Activated T-helper 1 cell treated with anti-CD3 and anti-CD28 coated beads, Interleukin-12 subunit alpha, Interleukin-12 subunit beta, Interleukin-2, Interleukin-4 antibody, amounts not matched to agents 30 ng/mL and 10 ng/mL and 1 ng/mL, durations not matched to agents 14 hours and 24 hours and 36 hours (primary cell): ENCODE measurements around the gene CHRNB2. TPM values are rescaled to one million over a fixed set of nuclear protein-coding genes. Genes with fewer than 3 reads are reported as not detected.

Experiments used
- DNase-seq: peaks from one replicate; pipeline ENCODE4 v3.0.0; 2021; ENCODE audit warnings: low spot score
- H3K27ac Mint-ChIP-seq: one replicate; pipeline ENCODE4 v1.8.0; 2021; ENCODE audit warnings: mild to moderate bottlenecking, mixed read lengths
- H3K27me3 Mint-ChIP-seq: one replicate; pipeline ENCODE4 v1.8.0; 2022; ENCODE audit warnings: mild to moderate bottlenecking, moderate library complexity, mixed read lengths; ENCODE audit not compliant: insufficient read depth
- H3K36me3 Mint-ChIP-seq: one replicate; pipeline ENCODE4 v1.8.0; 2021; ENCODE audit warnings: low read depth, mixed read lengths
- H3K4me1 Mint-ChIP-seq: one replicate; pipeline ENCODE4 v1.8.0; 2021; ENCODE audit warnings: low read depth, mixed read lengths
- H3K4me3 Mint-ChIP-seq: one replicate; pipeline ENCODE4 v1.8.0; 2021; ENCODE audit warnings: mild to moderate bottlenecking, moderate library complexity, mixed read lengths
- H3K9me3 Mint-ChIP-seq: one replicate; pipeline ENCODE4 v1.8.0; 2021; ENCODE audit warnings: mixed read lengths
- intact Hi-C: fragments of 100-400 bp; cut with micrococcal nuclease; formaldehyde crosslinking; loops from one replicate; pipeline ENCODE4 v1.15.1; 2024
- total RNA-seq: library from RNA; stranded (reverse); gene quantifications from 2 replicates; pipeline ENCODE4 v1.2.3, GENCODE V29; 2022

The CHRNB2 gene
- total RNA-seq, 1 donor from 2014 or later, result not detected

GRCh38 chr1:154546264-154547063 lies 21.1 kb upstream of the CHRNB2 start:
- peaks cover 6% of the 10 kb centered on the region for H3K4me1 Mint-ChIP-seq
- H3K27me3 Mint-ChIP-seq, result peaks cover 6% of the 10 kb centered on the region
- peaks cover 26% of the 10 kb centered on the region for H3K36me3 Mint-ChIP-seq
- intact Hi-C loops, result loop anchor here (1.0 kb wide), 1 partner anchor 66 kb away; no protein-coding TSS in a partner anchor
- DNase-seq, result peak; percentile 19
- no peak overlapping the region for H3K27ac Mint-ChIP-seq
- no peak overlapping the region for H3K4me3 Mint-ChIP-seq
- no peaks in the 10 kb centered on the region for H3K9me3 Mint-ChIP-seq

DNA sequence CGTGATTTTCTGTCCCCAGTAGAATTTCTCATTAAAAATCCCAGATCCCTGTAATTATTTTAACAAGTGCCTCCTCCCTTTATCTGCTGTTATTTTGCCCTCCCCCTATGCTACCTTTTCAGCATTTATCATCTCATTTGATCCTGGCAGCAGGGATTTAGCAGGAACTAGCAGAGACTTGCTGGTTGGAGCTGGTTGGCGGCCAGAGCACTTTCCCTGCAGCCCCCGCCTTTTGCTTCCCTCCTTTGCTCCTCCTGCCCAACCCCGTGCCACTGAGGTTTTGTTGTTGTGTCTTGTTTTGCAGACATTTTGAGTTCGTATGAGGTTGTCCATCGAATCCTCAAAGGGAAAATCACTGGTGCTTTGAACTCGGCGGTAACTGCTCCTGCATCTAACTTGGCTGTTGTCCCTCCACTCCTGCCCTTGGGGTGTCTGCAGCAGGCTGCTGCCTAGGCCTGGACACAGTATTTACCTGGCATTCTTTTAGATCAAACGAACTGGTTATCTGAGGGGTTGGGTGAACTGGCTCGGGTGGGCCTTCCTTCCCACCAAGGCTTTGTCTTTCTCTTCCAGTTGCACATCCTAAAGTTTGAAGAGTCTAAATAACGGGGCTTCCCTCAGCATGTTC lies 20.4 kb upstream of the CHRNB2 start:
- H3K9me3 Mint-ChIP-seq, result no peaks in the 10 kb centered on the region
- peaks cover 28% of the 10 kb centered on the region for H3K36me3 Mint-ChIP-seq
- no peak for DNase-seq
- peaks cover 3% of the 10 kb centered on the region for H3K27me3 Mint-ChIP-seq
- H3K27ac Mint-ChIP-seq, result peak overlapping the region; percentile 13
- peaks cover 6% of the 10 kb centered on the region for H3K4me1 Mint-ChIP-seq
- intact Hi-C loops, result no loop called here
- H3K4me3 Mint-ChIP-seq, result no peak overlapping the region

GRCh38 chr1:154548028-154548427 lies 19.6 kb upstream of the CHRNB2 start:
- Mint-ChIP-seq H3K27me3 (no peaks in the 10 kb centered on the region), H3K27ac (no peak overlapping the region), H3K36me3 (peaks cover 32% of the 10 kb centered on the region), H3K4me3 (no peak overlapping the region), H3K9me3 (no peaks in the 10 kb centered on the region), H3K4me1 (peaks cover 7% of the 10 kb centered on the region)
- DNase-seq, result no peak
- intact Hi-C loops, result no loop called here

DNA sequence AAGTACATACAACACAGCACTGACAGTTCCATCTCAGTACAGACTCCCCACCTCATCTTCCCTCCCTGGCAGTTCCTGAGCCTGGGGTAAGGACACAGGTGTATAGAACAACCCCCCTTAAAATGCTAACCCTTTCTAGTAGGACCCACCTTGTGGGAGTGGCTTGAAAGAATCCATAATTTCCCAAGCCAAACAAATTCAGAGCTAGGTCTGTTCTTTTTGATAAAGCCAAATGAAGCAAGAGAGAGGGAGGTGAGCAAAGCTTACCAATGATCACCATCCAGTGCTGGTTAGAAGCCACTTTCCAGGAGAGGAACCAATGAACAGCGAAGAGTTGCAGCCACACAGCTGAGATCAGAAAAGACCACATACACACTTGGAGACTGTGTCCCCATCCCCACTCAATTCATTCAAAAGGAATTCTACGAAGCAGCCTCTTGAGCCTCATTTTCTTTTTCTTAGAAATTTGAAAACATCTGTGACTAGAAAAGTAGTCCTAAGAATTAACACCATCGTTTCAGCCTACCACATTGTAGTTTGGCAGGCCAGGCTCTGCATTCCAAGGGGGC lies 18.3 kb upstream of the CHRNB2 start:
- DNase-seq, result no peak
- H3K36me3 Mint-ChIP-seq, result peaks cover 42% of the 10 kb centered on the region
- intact Hi-C loops, result no loop called here
- peaks cover 13% of the 10 kb centered on the region for H3K4me1 Mint-ChIP-seq
- H3K27me3 Mint-ChIP-seq, result no peaks in the 10 kb centered on the region
- H3K27ac Mint-ChIP-seq, result no peak overlapping the region
- no peak overlapping the region for H3K4me3 Mint-ChIP-seq
- H3K9me3 Mint-ChIP-seq, result no peaks in the 10 kb centered on the region

- no peak for DNase-seq
- peaks cover 48% of the 10 kb centered on the region for H3K36me3 Mint-ChIP-seq
- H3K4me1 Mint-ChIP-seq, result peaks cover 19% of the 10 kb centered on the region
- no peak overlapping the region for H3K4me3 Mint-ChIP-seq
- intact Hi-C loops, result no loop called here
- no peaks in the 10 kb centered on the region for H3K27me3 Mint-ChIP-seq
- no peaks in the 10 kb centered on the region for H3K9me3 Mint-ChIP-seq
- H3K27ac Mint-ChIP-seq, result no peak overlapping the region
Measured at GRCh38 chr1:154550070-154550469, 17.5 kb upstream of the CHRNB2 start.

DNA sequence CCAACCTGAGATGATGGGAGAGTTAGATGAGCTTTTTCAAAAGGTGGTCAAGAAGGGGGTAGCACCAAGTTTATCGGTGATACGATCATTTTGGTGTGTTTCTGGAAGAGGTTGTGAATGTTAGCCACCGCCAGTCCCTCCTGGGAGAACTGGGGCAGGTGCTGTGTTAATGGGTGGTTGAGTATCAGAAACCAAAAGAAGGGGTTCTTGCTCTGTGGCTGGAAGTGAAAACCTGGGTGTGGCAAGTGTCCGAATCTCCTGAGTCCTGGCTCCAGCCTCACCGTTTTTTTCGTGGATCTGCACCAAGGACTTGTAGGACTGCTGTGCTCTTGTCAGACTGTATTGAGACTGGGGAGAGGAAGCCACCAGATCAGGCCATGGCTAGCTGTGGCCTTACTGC lies 16.9 kb upstream of the CHRNB2 start:
- peaks cover 25% of the 10 kb centered on the region for H3K4me1 Mint-ChIP-seq
- H3K4me3 Mint-ChIP-seq, result no peak overlapping the region
- H3K36me3 Mint-ChIP-seq, result peaks cover 54% of the 10 kb centered on the region
- H3K27me3 Mint-ChIP-seq, result no peaks in the 10 kb centered on the region
- intact Hi-C loops, result no loop called here
- H3K9me3 Mint-ChIP-seq, result no peaks in the 10 kb centered on the region
- H3K27ac Mint-ChIP-seq, result no peak overlapping the region
- DNase-seq, result no peak

- no peak overlapping the region for H3K27ac Mint-ChIP-seq
- H3K36me3 Mint-ChIP-seq, result peaks cover 60% of the 10 kb centered on the region
- no peak overlapping the region for H3K4me3 Mint-ChIP-seq
- DNase-seq, result no peak
- H3K9me3 Mint-ChIP-seq, result no peaks in the 10 kb centered on the region
- peaks cover 33% of the 10 kb centered on the region for H3K4me1 Mint-ChIP-seq
- H3K27me3 Mint-ChIP-seq, result no peaks in the 10 kb centered on the region
- intact Hi-C loops, result no loop called here
Measured at GRCh38 chr1:154551474-154551873, 16.1 kb upstream of the CHRNB2 start.

GRCh38 chr1:154552036-154552435 lies 15.5 kb upstream of the CHRNB2 start:
- Mint-ChIP-seq H3K4me1 (peaks cover 39% of the 10 kb centered on the region), H3K9me3 (no peaks in the 10 kb centered on the region), H3K4me3 (no peak overlapping the region), H3K27ac (no peak overlapping the region), H3K27me3 (no peaks in the 10 kb centered on the region), H3K36me3 (peaks cover 60% of the 10 kb centered on the region)
- no peak for DNase-seq
- intact Hi-C loops, result no loop called here

DNA sequence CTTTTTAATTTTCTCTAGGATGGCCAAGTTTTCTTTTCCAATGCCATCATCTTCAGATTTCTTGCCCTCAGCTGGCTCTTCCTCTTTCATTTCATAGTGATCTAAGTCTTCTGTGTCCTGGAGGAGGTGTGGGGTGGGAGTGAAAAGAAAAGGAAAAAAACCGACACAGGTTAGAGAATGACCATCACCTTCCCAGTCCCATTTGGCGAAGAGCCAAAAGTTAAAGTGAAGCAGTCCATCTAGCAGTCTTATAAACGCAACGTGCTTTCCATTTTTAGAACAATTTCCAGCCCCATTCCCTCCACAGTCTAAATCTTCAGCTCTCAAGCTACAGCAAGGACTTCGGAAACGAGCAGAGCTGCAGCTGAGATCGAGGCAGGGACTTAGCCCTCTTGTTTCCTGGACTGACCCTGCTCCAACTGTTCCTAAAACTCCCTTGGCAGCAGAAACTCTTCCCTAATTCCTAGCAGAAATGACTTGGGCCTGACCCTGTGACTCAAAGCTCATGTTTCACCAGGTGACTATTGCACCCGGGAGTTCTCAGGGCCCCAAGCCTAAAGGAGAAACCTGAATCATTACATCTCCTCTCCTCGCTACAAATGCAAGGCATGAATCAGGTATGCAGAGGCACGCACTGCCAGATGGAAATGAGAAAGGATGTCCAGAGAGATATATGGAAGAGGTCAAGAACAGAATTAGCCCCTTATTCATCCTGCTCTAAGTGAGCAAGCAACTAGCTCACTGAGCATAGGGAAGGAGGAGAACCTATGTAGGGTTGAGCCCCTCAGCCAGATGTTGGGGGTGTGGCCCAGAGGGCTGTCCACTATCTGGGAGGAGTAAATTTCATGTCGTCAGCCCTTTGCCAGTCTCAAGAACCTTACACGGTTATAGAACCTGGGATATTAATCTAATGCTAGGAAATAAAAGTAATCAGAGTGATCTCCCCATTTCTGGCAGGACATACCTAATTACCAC lies 14.2 kb upstream of the CHRNB2 start:
- intact Hi-C loops, result no loop called here
- Mint-ChIP-seq H3K4me3 (no peak overlapping the region), H3K4me1 (peaks cover 49% of the 10 kb centered on the region), H3K36me3 (peaks cover 64% of the 10 kb centered on the region), H3K27ac (no peak overlapping the region), H3K9me3 (no peaks in the 10 kb centered on the region), H3K27me3 (no peaks in the 10 kb centered on the region)
- no peak for DNase-seq

- peak overlapping the region; percentile 65 for H3K27ac Mint-ChIP-seq
- peak overlapping the region; percentile 96 for H3K4me3 Mint-ChIP-seq
- DNase-seq, result no peak
- H3K9me3 Mint-ChIP-seq, result no peaks in the 10 kb centered on the region
- H3K27me3 Mint-ChIP-seq, result no peaks in the 10 kb centered on the region
- H3K36me3 Mint-ChIP-seq, result peaks cover 45% of the 10 kb centered on the region
- peaks cover 55% of the 10 kb centered on the region for H3K4me1 Mint-ChIP-seq
- intact Hi-C loops, result loop anchor here (5.0 kb wide), 2 partner anchors 71 to 149 kb away; partner anchors contain the start of gene IL6R
Measured at GRCh38 chr1:154556422-154556821, 11.2 kb upstream of the CHRNB2 start.

- intact Hi-C loops, result loop anchor here (5.0 kb wide), 2 partner anchors 70 to 150 kb away; partner anchors contain the start of gene IL6R
- Mint-ChIP-seq H3K36me3 (peaks cover 42% of the 10 kb centered on the region), H3K27me3 (no peaks in the 10 kb centered on the region), H3K27ac (peak overlapping the region; percentile 92), H3K9me3 (no peaks in the 10 kb centered on the region), H3K4me3 (peak overlapping the region; percentile 96), H3K4me1 (peaks cover 55% of the 10 kb centered on the region)
- no peak for DNase-seq
Measured at GRCh38 chr1:154557248-154557938, 10.2 kb upstream of the CHRNB2 start.
